ENCODE measurements around the gene ARPC1A. TPM values are rescaled to one million over a fixed set of nuclear protein-coding genes. Genes with fewer than 3 reads are reported as not detected.

The ARPC1A gene
- total and polyA plus RNA-seq, 2 of the 8 experiments (the other 6 are each of a cell fraction or from before 2014, with no cell fraction given), result 123 to 155 TPM

GRCh38 chr7:99380823-99381663, 55.3 kb downstream of the ARPC1A start (continued):
- TF ChIP-seq TBP (IDR thresholded peaks at IDR 0.05; ENCODE audit: low read depth, low read length) (no peak), TEAD4 (IDR thresholded peaks at IDR 0.05; ENCODE audit: low read depth, low read length) (no peak), JUN (IDR thresholded peaks at IDR 0.05; ENCODE audit: low read depth, low read length) (no peak), TAF1 (IDR thresholded peaks at IDR 0.05; ENCODE audit: low read depth, low read length) (no peak), BACH1 (IDR thresholded peaks at IDR 0.05; ENCODE audit: low read length) (no peak), POLR2AphosphoS5 (IDR thresholded peaks at IDR 0.05; ENCODE audit: low read depth, low read length) (no peak)
